Inflammatory macrophage (primary cell): ENCODE measurements around the gene DDX20.
"Not testable (repeated sequence)": the region's sequence is repeated elsewhere in the genome, so short reads cannot be mapped to it uniquely, and the experiment has no call there.

ENCODE experiments used
- DNase-seq, 2 donors: peaks; one replicate each; pipeline ENCODE4 v3.0.0-alpha.2; 2020 to 2022

DDX20 gene

GRCh38 chr1:111792249-111792648, 36.5 kb downstream of the DDX20 start:
- no peak for DNase-seq

GRCh38 chr1:111793923-111794322, 38.2 kb downstream of the DDX20 start:
- DNase-seq = no peak

DNA sequence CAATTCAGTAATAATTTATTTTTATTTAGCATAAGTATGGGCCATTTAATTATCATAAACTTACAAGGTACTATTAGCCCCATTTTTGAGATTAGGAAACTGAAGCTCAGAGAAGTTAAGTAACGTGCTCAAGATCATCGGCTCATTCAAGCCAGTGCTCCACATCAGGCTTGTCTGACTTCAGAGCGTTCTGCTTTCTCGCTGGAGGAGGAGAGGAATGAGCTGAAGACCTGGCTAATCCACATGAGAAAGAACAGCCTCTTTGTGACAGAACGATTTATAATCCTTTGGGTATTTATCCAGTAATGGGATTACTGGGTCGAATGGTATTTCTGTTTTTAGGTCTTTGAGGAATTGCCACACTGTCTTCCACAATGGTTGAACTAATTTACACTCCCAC, 39.7 kb downstream of the DDX20 start:
- DNase-seq = no peak

- DNase-seq = no peak
Observed at GRCh38 chr1:111798580-111798979, 42.9 kb downstream of the DDX20 start.

- DNase-seq = not testable (repeated sequence)
Observed at GRCh38 chr1:111799722-111800121, 44.0 kb downstream of the DDX20 start.

DNA sequence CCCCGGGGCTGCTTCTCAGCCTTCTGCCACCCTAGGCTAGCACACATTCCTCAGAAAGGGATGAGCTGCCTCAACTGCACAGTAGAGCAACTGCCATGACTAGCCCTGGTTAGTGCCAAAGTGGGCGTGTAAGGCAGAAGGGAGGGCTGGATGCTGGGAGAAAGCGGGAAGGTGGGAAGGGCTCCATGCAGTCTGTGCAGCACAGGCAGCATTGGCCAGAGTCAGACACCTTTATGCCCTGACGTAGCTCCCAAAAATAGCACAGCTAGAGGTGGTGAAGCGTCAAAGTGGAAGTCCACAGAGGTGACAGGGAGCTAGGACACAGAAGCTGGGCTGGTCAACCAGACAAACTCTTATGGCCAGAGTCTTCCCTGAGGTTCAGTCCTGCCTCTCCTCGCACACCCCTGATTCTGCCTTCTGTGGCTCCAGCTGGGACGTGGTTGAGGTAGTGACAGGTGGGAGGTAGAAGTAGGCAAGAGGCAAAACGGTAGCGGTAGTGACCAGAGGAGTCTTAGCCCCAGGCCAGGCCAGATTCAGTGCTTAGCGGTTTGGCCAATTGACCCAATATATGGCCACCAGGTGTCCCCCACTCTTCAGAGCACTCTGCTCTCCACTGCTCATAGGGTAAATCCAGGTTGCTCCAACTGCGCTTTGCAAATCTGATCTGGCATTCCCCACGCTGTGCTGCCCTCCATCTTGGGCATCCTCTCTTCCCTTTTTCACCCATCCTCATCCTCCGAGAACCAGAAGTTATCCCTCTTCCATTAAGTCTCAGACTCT, 45.6 kb downstream of the DDX20 start:
- DNase-seq = no peak

- no peak for DNase-seq
Observed at GRCh38 chr1:111802110-111802509, 46.4 kb downstream of the DDX20 start.

- DNase-seq = no peak
Observed at GRCh38 chr1:111802984-111803383, 47.3 kb downstream of the DDX20 start.

GRCh38 chr1:111803951-111804350, 48.2 kb downstream of the DDX20 start:
- DNase-seq = no peak

GRCh38 chr1:111804776-111805175, 49.1 kb downstream of the DDX20 start:
- DNase-seq = no peak

DNA sequence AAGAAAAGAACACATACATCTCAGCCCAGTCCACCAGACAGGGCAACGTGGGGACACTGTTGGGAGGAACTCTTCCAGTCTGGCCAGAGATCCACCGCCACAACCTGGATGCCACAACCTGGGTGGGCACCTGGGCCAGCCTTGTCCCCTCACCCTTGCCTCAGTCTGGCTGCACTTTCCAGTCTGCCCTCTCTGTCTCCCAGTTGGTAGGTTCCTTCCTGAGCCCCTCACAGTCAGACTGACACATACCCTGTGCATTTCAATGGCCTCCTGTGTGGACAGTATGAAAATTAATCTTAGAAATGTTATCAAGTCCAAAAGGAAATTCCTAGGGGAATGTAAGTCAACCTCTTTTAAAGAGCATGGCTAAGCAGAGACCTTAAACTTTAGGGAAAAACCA, 49.5 kb downstream of the DDX20 start:
- no peak for DNase-seq

DNA sequence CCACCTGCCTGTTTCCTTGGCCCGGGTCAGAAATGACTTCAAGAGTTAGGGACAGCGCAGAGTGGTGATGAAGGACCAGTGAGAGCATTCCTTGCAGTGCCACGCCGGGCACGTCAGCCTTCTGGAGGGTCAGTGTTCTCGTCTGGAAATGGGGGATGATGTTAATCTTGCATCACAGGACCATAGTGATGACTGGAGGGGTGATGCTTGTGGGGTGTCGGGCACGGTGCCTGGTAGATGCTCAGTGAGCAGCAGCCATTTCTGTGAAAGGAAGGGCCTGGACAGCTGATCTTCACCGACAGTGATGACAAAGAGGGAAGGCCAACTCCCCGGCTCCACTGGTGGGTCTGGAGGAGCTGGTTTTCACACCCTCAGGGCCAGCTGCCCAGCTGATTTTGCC, 56.2 kb downstream of the DDX20 start:
- no peak for DNase-seq

- DNase-seq = no peak
Observed at GRCh38 chr1:111812306-111812705, 56.6 kb downstream of the DDX20 start.

GRCh38 chr1:111813440-111814304, 58.0 kb downstream of the DDX20 start:
- no peak for DNase-seq

GRCh38 chr1:111814305-111814628, 58.6 kb downstream of the DDX20 start:
- DNase-seq = no peak

DNA sequence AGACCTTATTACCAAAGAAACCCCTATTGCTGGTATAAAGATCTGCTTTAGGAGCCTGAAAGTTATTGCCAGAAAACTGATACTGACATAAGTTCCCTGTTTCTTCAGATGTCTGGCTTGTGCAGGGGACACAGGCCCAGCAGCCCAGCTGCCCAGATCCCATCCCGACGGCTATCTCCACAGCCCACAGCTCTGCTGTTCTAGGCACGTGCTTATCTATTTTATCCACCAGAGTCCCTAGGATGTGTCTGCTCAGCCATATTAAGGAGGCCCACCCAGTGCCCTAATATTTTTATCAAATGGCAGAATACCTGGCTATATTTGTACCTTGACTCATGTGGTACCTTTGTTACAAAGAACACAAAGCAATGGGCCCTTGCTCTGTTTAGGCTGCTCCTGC, 58.9 kb downstream of the DDX20 start:
- DNase-seq = no peak
